ENCODE data around the gene ZNF385D.

ZNF385D gene, protein sequence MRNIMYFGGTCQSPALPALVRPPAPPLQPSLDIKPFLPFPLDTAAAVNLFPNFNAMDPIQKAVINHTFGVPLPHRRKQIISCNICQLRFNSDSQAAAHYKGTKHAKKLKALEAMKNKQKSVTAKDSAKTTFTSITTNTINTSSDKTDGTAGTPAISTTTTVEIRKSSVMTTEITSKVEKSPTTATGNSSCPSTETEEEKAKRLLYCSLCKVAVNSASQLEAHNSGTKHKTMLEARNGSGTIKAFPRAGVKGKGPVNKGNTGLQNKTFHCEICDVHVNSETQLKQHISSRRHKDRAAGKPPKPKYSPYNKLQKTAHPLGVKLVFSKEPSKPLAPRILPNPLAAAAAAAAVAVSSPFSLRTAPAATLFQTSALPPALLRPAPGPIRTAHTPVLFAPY

DNA sequence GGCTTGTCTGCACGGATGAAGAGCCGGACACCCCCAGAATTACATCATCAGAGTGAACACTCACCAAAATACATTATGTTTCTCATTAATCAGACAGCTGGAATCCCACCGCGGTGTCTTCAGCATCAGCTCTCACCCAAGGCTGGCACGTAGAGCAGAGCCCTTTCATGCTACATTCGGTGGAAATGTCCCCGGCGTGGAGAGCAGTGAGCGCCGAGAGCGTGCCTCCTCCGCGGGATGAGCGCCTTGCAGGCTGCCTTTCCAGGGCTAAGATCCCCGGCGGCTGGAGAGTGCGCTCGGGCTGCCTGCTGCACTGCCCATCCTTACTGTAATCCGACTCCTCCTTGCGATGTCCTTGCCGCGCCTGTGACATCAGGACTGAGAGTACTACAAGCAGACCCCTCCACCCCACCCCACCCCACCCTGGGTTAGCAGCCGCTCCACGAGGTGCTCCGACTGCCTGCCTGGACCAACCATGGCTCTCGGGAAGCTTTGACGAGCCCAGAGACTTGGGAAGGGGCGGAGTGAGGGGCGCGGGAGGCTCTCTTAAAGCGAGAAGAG, at the start of gene ZNF385D:
ZNF385D (minus strand) TSS at position 380 of the 561 bp plus-strand sequence; CDS start at position 86, 294 bp downstream.
- no peak for DNase-seq

DNA sequence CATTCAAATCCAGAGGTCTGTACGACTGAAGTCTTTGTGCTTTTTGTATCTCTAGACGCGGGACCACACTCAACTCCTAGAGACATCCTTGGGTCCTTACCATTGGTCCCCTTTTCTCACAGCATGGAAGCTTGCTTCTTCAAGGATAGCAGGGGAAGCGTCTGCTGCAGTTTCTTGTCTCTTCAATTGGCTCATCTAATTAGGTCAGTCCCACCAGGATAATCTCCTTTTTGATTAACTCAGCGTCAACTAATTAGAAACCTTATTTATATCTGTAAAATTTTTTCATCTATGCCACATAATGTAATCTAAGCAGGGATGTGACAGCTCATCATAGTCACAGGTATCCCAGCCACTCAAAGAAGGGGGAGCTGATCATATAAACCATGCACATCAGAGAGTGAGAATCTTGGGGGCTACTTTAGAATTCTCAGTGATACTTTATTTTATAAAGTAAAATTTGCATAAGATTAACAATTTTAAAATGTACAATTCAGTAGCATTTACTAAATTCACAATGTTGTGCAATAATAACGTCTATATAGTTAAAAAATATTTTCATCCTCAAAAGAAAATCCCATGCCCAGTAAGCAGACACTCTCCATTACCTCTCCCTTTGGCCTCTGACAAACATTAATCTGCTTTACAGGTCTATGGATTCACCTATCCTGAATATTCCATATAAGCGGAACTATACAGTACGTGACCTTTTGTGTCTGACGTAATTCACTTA, 47.5 kb upstream of the ZNF385D start:
- no peak for DNase-seq

GRCh38 chr3:21795921-21796320, 44.9 kb upstream of the ZNF385D start:
- no peak for DNase-seq

GRCh38 chr3:21795152-21795837, 44.3 kb upstream of the ZNF385D start:
- no peak for DNase-seq

DNA sequence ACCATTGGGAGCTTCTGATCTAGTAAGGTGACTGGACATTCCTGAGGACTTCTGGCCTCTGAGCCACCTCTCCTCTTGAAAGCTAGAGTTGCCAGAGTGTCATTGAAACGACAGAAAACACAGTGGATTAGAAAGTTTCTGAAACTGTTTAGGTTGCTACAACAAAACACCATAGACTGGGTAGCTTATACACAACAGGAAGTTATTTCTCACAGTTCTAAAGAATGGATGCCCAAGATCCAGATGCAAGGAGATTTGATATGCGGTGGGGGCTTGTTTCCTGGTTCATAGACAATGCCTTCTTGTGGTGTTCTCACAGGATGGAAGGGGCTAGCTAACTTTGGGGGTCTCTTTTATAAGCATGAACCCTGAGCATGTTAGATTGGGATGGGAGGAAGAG, 43.3 kb upstream of the ZNF385D start:
- no peak for DNase-seq

- DNase-seq = no peak
Measured at GRCh38 chr3:21792176-21792575, 41.2 kb upstream of the ZNF385D start.

DNA sequence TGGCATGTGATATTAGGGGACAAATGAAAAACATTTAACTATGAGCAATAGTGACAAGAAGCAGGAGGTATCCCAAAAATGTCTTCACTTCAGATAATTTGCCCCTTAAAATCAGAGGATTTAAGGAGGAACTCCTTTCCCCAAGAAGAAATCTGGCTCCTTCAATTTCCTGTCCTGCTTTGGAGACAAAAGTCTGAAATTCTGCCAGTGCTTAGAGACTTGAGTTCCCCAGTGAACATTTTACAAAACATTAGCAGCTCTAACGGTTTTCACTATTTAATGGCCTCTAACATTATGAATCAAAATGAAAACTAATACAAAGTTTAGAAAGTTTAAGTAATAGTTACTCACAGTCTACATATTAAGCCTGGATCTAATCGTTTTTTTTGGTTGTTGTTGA, 40.3 kb upstream of the ZNF385D start:
- no peak for DNase-seq

GRCh38 chr3:21790466-21790865, 39.5 kb upstream of the ZNF385D start:
- DNase-seq = no peak

- no peak for DNase-seq
Measured at GRCh38 chr3:21789730-21790129, 38.7 kb upstream of the ZNF385D start.

GRCh38 chr3:21786438-21786797, 35.4 kb upstream of the ZNF385D start:
- DNase-seq = no peak

DNA sequence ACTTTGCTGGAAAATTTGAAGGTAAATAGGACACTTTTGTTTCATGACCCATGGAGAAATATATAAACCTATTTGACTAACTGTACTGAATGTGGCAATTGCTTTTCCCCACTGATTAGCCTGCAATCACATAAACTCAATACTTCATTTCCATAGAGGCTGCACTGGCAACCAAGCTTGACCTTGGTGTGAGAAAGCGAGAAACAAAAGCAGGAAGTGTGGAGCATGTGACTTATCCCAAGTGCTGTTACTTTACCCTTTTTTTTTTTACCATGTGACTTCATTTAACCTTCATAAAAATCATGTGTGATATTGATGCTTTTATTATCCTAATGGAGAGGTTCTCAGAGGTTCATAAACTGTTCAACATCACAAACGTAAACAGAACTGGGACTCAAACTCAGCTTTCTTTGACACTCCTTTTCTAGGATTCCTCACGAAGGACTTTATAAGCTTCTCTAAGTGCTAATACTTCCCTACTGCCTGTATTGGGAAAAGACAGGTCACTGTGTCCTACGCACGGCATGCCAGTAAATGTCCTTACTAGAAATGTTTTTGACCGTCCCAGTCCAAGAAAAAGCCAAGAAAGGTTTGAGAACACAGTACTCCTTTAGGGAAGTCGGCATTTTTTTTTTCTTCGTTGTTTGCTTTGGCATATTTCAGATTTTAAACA, 34.9 kb upstream of the ZNF385D start:
- DNase-seq = no peak

- no peak for DNase-seq
Measured at GRCh38 chr3:21783839-21784238, 32.8 kb upstream of the ZNF385D start.

GRCh38 chr3:21781355-21781754, 30.3 kb upstream of the ZNF385D start:
- DNase-seq = no peak

GRCh38 chr3:21779909-21780308, 28.9 kb upstream of the ZNF385D start:
- no peak for DNase-seq

DNA sequence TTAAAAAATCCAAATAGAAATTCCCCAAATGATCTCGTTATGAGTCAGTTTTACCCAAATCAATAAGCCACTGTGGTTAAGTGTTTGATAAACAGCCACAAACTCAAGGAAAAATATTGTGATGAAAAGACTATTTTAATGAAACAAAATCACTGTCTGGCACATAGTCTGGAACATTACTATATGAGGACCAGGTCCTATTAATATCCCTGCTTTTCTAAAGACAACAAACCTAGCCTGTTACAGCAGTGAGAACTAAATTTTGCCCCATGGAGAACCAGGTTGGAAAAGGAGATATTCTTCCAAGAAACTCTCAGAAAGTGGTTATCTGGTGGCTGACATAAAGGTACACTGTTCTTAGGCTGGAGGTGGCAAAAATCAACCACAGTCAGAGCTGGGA, 27.7 kb upstream of the ZNF385D start:
- no peak for DNase-seq

GRCh38 chr3:21777821-21778220, 26.8 kb upstream of the ZNF385D start:
- no peak for DNase-seq

GRCh38 chr3:21766002-21766401, 15.0 kb upstream of the ZNF385D start:
- no peak for DNase-seq

GRCh38 chr3:21755896-21756295, 4.9 kb upstream of the ZNF385D start:
- no peak for DNase-seq

- no peak for DNase-seq
Measured at GRCh38 chr3:21754839-21755238, 3.8 kb upstream of the ZNF385D start.

GRCh38 chr3:21752749-21753347, 1.8 kb upstream of the ZNF385D start:
- peak; percentile 5 for DNase-seq

DNA sequence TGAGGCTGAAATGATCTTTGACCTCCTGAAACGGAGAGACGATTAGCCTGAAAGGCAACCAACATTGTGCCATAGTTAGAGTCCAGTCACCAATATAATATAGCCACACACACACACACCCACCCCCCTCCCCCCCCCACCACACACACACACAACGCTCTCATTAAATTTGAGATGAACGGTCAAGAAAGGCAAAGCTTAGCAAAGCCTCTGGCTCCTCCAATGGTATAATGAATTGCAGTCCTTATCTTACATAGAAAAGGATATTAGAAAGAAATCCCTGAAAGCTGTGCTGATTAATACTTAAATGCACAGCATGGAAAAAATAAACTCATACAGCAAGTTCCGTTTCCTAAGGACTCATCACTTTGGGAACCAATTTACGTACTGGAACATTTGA, 876 bp upstream of the ZNF385D start:
- DNase-seq = no peak

DNA sequence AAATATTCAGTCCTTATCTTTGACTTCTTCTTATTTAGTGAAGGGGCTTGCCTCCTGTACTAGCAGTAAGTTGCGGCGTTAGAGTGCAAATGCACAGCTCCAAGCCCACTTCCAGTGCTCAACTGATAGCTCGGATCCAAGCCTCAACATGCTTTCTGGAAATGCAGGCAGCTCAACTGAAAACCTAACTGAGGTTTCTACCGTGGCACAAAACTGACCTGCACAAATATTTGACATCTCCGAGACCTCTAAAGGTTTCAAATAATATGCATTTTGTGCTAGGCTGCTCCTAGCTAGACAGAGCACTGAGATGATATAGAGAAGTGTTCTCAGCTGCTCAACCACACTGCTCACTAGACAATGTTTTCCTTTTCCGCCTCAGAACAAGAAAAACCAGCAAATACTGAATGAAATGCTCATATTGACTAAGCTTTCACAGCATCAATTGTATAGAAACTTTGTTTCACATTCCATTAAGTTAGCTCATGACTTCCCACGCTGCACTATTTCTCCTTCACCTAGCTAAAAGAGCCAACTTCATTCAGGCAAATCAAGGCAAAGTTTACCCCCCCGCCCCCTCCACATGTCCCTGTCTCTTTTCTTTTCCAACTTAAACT, 822 bp downstream of the ZNF385D start:
- DNase-seq = no peak

All from activated CD4-positive, alpha-beta T cell treated with anti-CD3 and anti-CD28 coated beads, Interleukin-2, Interleukin-6, amounts not matched to agents 100 ng/mL and 50 ng/mL, durations not matched to agents 16 hours and 8 hours (primary cell).